Vagina (tissue), 2 donors: Measurements from ENCODE around the gene SRCIN1.

Experiments used
- POLR2A ChIP-seq, 2 donors: fragments of 450-650 bp; IDR thresholded peaks; one replicate each; pipeline ENCODE4 v1.6.1; 2017; ENCODE audit warnings: antibody characterized with exemption in 2 of 2, mild to moderate bottlenecking in 2 of 2, moderate library complexity in 2 of 2
- TF ChIP-seq, protein P1 (sequence below), 3 experiments: fragments of 450-650 bp in 2 of 3; fragments of 200-600 bp in 1 of 3; sonication (generic) in 1 of 3; IDR thresholded peaks; one replicate each; pipeline ENCODE4 v1.5.1; 2017 to 2019; ENCODE audit warnings: antibody characterized with exemption in 3 of 3, mild to moderate bottlenecking in 2 of 3, moderate library complexity in 2 of 3

DNA sequence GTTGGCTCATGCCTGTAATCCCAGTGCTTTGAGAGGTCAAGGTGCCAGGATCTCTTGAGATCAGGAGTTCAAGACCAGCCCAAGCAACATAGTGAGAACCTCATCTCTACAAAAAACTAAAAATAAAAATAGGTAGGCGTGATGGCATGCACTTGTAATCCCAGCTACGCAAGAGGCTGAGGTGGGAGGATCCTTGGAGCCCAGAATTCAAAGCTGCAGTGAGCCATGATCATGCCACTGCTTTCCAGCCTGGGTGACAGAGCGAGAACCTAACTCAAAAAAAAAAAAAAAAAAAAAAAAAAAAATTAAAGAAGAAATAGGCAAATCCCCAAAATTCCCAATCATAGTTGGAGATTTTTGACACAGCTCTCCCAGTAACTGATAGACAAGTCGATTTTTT lies 32.2 kb upstream of the SRCIN1 start:
- TF ChIP-seq, protein P1, sequence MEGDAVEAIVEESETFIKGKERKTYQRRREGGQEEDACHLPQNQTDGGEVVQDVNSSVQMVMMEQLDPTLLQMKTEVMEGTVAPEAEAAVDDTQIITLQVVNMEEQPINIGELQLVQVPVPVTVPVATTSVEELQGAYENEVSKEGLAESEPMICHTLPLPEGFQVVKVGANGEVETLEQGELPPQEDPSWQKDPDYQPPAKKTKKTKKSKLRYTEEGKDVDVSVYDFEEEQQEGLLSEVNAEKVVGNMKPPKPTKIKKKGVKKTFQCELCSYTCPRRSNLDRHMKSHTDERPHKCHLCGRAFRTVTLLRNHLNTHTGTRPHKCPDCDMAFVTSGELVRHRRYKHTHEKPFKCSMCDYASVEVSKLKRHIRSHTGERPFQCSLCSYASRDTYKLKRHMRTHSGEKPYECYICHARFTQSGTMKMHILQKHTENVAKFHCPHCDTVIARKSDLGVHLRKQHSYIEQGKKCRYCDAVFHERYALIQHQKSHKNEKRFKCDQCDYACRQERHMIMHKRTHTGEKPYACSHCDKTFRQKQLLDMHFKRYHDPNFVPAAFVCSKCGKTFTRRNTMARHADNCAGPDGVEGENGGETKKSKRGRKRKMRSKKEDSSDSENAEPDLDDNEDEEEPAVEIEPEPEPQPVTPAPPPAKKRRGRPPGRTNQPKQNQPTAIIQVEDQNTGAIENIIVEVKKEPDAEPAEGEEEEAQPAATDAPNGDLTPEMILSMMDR (IDR thresholded peaks at IDR 0.05), result no peak
- no peak for TF ChIP-seq POLR2A (IDR thresholded peaks at IDR 0.05)
